SK-N-SH (cell line): Measurements from ENCODE around the gene EDIL3.

Experiments used
- TF ChIP-seq, protein P1 (sequence below): IDR thresholded peaks from 2 replicates; pipeline ENCODE4 v1.6.1; 2012; ENCODE audit warnings: mild to moderate bottlenecking, low read depth, low read length, moderate library complexity
- TF ChIP-seq, protein P2 (sequence below): fragments of 200-600 bp; sonication (generic); IDR thresholded peaks from 2 replicates; pipeline ENCODE4 v1.6.1; 2017; ENCODE audit warnings: antibody characterized with exemption, mild to moderate bottlenecking, moderate library complexity
- TF ChIP-seq, protein P3 (sequence below): fragments of 150-350 bp; IDR thresholded peaks from 2 replicates; pipeline ENCODE4 v1.6.1; 2017; ENCODE audit warnings: antibody characterized with exemption, low read length, low read depth, borderline replicate concordance

DNA sequence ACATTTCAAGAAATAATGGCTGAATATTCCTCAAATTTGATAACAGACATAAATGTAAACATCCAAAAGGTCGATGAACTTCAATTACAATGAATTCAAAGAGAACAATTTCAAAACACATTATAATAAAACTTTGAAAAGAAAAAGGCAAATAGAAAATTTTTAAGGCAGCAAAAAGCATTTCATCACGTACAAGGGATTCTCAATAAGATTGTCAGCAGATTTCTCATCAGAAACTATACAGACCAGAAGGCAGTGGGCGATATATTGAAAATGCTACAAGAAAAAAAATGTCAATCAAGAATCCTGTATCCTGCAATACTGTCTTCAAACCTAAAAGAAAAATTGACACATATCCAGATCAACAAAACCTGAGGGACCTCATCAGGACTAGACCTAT, 62.0 kb downstream of the EDIL3 start:
- TF ChIP-seq, protein P1, sequence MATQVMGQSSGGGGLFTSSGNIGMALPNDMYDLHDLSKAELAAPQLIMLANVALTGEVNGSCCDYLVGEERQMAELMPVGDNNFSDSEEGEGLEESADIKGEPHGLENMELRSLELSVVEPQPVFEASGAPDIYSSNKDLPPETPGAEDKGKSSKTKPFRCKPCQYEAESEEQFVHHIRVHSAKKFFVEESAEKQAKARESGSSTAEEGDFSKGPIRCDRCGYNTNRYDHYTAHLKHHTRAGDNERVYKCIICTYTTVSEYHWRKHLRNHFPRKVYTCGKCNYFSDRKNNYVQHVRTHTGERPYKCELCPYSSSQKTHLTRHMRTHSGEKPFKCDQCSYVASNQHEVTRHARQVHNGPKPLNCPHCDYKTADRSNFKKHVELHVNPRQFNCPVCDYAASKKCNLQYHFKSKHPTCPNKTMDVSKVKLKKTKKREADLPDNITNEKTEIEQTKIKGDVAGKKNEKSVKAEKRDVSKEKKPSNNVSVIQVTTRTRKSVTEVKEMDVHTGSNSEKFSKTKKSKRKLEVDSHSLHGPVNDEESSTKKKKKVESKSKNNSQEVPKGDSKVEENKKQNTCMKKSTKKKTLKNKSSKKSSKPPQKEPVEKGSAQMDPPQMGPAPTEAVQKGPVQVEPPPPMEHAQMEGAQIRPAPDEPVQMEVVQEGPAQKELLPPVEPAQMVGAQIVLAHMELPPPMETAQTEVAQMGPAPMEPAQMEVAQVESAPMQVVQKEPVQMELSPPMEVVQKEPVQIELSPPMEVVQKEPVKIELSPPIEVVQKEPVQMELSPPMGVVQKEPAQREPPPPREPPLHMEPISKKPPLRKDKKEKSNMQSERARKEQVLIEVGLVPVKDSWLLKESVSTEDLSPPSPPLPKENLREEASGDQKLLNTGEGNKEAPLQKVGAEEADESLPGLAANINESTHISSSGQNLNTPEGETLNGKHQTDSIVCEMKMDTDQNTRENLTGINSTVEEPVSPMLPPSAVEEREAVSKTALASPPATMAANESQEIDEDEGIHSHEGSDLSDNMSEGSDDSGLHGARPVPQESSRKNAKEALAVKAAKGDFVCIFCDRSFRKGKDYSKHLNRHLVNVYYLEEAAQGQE: no peak
- TF ChIP-seq, protein P2, sequence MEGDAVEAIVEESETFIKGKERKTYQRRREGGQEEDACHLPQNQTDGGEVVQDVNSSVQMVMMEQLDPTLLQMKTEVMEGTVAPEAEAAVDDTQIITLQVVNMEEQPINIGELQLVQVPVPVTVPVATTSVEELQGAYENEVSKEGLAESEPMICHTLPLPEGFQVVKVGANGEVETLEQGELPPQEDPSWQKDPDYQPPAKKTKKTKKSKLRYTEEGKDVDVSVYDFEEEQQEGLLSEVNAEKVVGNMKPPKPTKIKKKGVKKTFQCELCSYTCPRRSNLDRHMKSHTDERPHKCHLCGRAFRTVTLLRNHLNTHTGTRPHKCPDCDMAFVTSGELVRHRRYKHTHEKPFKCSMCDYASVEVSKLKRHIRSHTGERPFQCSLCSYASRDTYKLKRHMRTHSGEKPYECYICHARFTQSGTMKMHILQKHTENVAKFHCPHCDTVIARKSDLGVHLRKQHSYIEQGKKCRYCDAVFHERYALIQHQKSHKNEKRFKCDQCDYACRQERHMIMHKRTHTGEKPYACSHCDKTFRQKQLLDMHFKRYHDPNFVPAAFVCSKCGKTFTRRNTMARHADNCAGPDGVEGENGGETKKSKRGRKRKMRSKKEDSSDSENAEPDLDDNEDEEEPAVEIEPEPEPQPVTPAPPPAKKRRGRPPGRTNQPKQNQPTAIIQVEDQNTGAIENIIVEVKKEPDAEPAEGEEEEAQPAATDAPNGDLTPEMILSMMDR: no peak
- TF ChIP-seq, protein P3, sequence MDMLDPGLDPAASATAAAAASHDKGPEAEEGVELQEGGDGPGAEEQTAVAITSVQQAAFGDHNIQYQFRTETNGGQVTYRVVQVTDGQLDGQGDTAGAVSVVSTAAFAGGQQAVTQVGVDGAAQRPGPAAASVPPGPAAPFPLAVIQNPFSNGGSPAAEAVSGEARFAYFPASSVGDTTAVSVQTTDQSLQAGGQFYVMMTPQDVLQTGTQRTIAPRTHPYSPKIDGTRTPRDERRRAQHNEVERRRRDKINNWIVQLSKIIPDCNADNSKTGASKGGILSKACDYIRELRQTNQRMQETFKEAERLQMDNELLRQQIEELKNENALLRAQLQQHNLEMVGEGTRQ: no peak
